Right ventricle myocardium inferior (tissue), 1 donor: Measurements from ENCODE around the gene PLA2G2E. TPM values are rescaled to one million over a fixed set of nuclear protein-coding genes. Genes with fewer than 3 reads are reported as not detected.

Experiments
- ATAC-seq: fragments of 200-7000 bp; cut with Tn5 transposase; one replicate; pipeline ENCODE4 v1.9.1; 2020; ENCODE audit warnings: mild to moderate bottlenecking, moderate library complexity
- DNase-seq: peaks from one replicate; pipeline ENCODE4 v3.0.0; 2021; ENCODE audit errors: missing footprints
- intact Hi-C: fragments of 100-400 bp; cut with DNase I; formaldehyde crosslinking; loops from one replicate; pipeline ENCODE4 v1.11.0; 2022
- long read RNA-seq: library from polyadenylated mRNA; unstranded; transcript quantifications from one replicate; pipeline ENCODE4 v2.0.0, GENCODE V29; 2021
- total RNA-seq: library from RNA; stranded (reverse); fragmentation: NEBNext Ultra II Directional; extraction: Animal tissue kit (Norgen Biotek cat#: 25700); gene quantifications from one replicate; pipeline ENCODE4 v1.2.1, GENCODE V29; 2021
- donor health status: DM: no; HTN: yes; CAD: no; lungs with severe emphysema.

The PLA2G2E gene, protein sequence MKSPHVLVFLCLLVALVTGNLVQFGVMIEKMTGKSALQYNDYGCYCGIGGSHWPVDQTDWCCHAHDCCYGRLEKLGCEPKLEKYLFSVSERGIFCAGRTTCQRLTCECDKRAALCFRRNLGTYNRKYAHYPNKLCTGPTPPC
- not detected for total RNA-seq
- long read RNA-seq: 0 reads

DNA sequence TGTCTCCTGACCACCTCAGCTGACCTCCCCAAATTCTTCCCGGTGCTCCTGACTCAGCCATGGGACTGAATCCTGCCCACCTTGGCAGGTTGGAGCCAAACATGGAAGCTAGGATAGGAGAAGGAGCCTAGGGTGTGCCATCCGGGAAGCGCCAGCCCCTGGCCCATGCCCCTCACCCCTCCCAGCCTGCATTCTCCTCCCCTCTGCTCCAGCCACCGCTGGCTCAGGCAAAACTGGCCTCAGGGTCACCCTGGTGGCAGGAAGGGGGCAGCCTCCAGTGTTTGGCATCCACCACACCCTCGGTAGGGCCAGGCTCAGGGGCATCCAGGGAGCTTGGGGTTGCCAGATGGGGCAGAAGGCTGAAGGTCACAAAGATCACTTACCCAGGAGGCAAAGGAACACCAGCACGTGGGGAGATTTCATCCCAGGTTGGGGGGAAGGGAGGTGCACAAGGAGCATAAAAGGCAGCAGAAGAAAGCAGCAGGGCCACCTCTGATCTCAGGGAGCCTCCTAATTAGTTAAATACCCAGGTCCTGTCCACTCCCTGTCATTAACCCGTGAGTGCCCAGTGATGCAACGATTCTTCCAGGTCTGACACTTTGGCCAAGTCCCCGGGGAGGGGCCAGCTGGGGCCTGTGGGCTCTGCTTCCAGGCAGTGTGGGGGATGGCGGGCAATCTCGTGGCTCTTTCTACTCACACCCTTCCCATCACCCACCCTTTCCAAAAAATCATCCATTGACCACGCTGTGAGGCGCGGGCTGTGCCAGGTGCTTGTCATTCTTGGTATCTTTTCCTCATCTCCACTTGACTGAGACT lies at the start of gene PLA2G2E:
TSS of gene PLA2G2E (minus strand) at position 481 of the 816 bp plus-strand sequence. CDS start at position 423, 58 bp downstream.
- no peak for DNase-seq
- ATAC-seq: no peak
- intact Hi-C loops: no loop called here

DNA sequence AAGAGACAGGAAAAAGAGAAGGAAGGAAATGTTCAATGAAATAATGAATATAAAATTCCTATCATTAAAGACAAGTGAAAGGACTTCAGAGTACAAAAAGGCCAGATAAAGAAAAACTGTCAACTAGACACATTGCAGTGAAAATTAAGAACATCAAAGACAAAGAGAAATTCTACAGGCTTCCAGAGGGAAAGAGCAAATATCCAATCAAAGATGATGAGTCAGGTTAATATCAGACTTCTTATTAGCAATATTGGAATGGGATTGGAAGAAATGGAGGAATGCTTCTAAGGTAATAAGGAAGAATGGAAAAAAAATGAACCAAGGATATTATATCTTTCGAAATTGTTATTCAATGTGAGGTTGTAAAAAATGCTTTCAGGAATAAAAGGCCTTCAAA lies 48.2 kb upstream of the PLA2G2E start:
- no peak for ATAC-seq
- DNase-seq: no peak
- intact Hi-C loops: loop anchor here (10.0 kb wide), 1 partner anchor 103 kb away; the partner anchor contains the start of gene PLA2G5

DNA sequence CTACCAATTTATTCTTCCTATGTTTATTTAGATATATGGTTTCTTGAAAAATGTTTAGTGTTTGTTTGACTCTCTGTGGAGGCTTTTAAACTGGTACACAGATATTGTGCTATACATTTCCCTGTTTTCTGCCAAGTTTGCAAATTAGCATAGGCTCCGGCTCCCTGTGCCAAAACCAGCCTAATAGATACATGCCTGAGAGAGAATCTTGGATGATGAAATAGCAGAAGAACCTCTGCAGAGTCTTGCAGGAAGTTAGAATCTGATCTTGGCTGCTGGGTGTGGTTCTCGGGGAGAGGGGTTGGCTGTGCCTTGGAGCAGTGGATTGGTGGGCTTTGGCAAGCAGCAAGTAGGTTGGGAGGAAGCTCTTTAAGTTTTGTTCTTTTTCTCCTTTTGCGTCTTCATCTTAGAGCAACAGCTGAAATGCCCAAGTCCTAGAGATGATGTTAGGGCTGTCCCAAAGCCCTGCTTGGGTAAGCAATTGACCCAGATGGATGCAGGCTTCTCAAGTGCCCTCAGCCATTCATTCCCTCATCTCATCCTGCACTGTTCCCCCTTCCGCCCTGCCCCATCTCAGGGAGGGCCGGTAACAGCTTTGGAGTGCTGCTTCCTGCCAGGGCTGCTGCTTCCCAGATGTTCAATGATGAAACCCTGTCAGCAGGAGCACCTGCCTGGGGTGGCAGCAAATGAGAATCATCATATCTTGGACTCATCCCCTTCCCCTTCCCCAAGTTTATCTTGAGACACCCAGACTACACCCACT lies 46.7 kb upstream of the PLA2G2E start:
- intact Hi-C loops: loop anchor here (10.0 kb wide), 1 partner anchor 105 kb away; the partner anchor contains the start of gene PLA2G5
- no peak for DNase-seq
- ATAC-seq: no peak

DNA sequence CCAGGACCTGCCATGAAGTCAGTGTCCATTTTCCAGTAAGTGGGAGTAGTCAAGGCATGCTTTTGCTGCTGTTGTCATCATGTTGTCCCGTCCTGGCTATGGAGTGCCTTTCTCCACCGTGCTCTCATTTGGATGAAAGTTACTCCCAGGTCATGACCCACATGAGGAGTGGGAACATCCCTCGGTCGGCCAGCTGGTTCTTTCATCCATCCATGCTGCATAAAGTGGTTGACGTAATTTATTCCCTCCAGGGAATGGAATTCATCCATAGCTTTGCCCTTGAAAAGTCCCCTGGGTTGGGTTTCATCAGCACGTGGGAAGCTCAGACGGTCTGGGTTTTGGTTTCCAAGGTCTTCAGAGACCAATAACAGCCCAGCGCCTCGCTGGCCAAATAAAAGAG lies 44.4 kb upstream of the PLA2G2E start:
- ATAC-seq: peak; percentile 96
- DNase-seq: peak; percentile 87
- intact Hi-C loops: no loop called here

DNA sequence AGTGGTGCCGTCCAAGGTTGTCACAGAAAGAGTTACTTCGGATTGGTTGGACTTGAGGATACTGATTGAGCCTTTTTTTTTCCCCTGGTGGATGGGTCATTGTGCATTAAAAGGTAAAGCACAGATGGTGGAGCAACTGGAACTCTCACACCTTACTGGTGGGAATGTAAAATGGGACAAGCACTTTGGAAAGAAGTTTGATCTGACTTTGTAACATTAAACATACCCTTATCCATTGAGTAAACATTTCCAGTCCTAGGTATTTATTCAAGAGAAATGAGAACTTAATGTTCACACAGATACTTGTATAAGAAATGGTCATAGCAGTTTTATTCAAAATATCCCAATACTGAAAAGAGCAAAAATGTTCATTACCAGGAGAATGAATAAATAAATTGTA lies 41.1 kb upstream of the PLA2G2E start:
- intact Hi-C loops: no loop called here
- no peak for ATAC-seq
- DNase-seq: no peak

DNA sequence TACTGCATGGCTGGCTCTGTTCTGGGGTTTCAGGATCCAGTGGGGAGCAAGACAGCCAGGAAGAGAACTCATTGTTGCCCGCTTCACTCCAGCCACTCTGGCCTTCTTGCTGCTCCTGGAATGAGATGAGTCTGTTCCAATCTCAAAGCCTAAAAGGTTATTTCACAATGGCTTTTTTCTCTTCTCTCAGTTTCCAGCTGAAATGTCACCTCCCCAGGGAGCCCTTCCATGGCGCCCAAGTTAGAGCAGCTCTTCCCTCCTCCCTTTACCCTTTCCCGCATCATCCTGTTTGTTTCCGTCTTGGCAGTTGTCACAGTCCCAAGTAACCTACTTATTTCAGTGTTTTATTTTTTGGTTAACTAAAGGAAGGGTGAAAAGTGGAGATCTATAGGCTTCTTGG lies 40.2 kb upstream of the PLA2G2E start:
- no peak for ATAC-seq
- no peak for DNase-seq
- intact Hi-C loops: no loop called here

DNA sequence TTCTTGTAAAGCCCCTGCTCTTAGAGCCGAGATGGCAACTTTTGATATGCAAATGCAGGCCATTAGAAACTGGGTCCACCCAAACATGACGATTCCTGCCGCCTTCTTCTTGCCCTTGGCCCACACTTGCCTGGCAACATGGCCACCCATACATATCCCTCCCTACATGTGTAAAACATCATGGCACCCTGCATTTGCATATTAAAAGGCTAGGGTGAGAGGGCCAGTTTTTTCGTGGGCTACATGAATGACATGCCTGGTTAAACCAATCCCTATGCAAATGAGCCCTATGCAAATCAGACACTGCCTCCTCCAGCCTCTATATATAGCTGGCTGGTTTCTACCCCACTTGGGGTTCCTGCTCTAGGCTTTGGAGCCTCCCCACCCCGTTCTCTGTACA lies 37.2 kb upstream of the PLA2G2E start:
- intact Hi-C loops: no loop called here
- ATAC-seq (no peak), DNase-seq (no peak)

DNA sequence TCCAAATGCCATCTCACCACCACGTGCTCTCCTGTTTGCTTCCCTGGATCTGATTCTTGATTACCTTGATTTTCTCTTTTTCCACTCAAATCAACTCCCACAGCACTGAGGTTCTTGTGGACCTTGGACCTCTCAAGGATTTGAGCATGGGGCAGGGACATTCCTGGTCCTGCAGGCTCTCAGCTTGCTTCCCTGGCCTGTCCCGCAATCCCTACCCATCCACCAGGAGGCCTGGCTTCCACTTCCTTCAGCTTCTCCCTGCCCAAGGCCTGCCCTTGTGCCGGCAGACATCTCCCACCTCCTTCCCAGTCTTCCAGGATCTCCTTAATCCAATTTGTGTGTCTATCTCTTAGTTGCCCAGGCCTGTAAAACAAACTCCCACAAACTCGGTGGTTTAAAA lies 34.4 kb upstream of the PLA2G2E start:
- intact Hi-C loops: no loop called here
- DNase-seq: no peak
- ATAC-seq: no peak

DNA sequence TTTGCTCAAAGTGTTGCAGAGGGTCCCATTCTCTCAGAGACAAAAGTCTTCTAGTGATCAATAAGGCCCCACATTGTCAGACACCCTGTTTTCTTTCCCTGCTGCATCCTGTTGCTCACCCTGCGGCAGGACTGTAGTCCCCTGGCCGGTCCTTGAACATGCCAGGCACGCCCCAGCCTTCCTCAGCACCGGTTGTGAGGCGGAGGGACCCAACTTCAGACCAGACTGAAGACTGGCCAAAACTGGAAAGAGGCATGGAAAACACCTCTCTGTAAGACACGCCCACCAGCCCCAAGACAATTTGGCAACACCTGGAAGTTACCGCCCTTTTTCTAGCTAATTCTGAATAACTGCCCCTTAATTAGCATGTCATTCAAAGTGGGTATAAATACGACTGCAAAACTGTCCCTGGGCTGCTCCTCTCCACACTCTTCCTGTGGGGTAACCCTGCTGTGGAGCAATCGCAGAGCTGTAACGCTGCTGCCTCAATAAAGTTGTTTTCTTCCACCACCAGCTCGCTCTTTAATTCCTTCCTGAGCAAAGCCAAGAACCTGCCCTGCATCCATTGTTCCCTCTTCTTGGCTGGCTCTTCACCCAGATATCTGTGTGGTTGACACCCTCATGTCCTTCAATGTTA lies 32.2 kb upstream of the PLA2G2E start:
- intact Hi-C loops: no loop called here

DNA sequence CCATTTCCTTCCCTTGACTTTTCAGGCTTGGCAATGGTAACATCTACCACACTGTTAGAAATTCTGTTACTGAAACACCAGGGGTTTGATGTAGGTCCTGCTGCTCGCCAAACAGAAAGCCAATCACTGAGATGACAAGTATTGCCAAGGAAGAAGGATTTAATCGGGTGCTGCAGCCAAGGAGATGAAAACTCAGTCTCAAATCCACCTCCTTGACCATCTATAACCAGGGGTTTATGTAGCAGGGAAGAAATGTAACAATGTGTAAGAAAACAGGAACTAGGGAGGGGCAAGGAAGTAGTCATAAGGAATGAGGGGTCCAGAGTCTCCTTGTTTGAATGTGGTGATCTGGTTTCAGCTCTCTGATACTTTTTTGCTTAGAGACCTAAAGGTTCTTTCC lies 30.6 kb upstream of the PLA2G2E start:
- intact Hi-C loops: no loop called here
- ATAC-seq: no peak
- no peak for DNase-seq

More for the DNA sequence above, 32.2 kb upstream of the PLA2G2E start:
- no peak for ATAC-seq
- no peak for DNase-seq

DNA sequence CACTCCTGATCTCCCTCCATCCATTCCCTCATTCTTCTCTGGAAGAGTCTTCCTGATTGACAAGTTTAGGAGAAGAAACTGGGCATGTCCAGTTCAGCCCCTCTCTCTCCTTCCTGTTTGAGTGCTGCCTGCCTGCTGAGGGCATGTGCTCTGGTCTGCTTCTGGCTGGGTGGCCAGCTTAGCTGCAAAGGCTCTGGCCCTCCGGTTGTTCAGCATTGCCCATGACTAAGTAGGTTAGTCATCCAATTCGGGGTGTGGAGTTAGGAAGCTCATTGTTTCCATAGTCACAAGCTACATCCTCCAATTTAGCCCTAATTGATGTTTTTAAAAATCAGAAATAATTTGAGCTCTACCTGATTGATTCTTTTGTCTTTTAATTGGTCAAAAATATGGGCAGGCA lies 25.6 kb upstream of the PLA2G2E start:
- intact Hi-C loops: no loop called here
- DNase-seq (no peak), ATAC-seq (no peak)

DNA sequence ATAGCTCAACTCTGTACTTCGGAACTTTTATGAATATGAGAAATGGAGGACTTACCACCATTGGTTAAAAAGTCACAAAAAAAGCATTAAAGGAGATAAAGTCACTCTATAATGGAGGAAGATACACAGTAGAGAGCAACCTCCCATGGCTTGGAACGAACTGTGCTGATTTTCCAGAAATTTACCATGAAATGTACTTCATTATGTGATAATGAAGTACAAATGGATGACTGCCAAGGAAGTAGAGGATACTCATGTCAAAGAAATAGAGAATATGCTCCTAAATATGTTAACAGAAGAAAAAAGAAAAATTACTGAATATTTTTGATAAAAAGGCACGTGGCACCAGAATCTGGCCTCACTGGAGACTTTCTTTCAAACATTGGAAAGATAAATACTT lies 23.6 kb upstream of the PLA2G2E start:
- DNase-seq: no peak
- ATAC-seq: no peak
- intact Hi-C loops: no loop called here

DNA sequence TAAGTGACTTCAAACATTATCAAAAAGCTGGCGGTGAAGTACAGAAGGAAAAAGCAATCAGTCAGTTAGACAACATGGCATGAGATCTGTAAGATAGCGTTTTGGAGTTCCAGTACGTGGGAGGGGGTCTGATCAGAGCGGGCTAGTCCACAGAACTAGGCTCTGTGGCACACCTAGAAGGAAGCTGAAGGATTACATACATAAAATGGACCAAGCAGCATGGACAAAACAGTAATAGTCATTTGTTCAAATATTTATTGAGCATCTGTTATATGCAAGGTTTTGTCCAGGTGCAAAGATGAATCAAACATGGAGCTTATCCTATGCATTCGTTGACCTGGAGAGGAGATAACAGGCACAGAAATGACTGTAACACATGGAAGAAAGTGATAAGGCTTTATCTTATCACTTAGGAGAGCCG lies 22.9 kb upstream of the PLA2G2E start:
- ATAC-seq: no peak
- intact Hi-C loops: no loop called here
- DNase-seq: no peak

DNA sequence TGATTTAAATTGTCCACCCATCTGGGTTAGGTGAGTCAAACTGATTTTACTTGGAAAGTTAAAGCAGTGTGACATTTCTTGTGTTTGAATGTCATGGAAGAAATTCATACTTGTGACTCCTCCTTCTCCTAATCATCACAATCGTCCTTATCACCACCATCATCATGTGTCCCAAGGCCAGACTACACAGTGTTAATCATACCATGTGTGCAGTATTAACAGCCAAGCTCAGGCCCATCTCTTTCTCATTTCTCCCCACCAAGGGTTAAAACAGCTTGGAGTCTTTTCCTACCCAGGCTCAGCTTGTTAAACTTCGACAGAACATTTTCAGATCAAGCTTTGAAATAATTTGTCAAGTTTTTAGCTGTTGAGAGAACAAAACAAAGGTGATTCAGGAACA lies 22.5 kb upstream of the PLA2G2E start:
- ATAC-seq (no peak), DNase-seq (no peak)
- intact Hi-C loops: no loop called here

DNA sequence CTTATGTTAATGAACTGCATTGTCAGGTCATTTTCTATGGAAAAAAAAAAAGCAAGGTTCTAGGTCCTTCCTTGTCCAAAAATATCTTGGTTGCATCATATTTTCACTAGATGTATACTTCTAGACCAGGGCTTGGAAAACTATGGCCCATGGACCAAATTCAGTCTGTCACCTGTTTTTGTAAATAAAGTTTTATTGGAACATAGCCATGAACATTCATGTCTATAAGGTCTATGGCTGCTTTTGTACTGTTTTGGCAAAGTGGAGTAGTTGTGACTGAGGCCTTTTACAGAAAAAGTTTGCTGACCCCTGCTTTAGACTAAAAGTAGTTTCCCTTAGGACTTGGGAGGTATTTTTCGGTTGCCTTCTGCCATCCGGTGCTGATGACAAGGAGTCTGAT lies 19.2 kb upstream of the PLA2G2E start:
- ATAC-seq (no peak), DNase-seq (no peak)
- intact Hi-C loops: no loop called here

DNA sequence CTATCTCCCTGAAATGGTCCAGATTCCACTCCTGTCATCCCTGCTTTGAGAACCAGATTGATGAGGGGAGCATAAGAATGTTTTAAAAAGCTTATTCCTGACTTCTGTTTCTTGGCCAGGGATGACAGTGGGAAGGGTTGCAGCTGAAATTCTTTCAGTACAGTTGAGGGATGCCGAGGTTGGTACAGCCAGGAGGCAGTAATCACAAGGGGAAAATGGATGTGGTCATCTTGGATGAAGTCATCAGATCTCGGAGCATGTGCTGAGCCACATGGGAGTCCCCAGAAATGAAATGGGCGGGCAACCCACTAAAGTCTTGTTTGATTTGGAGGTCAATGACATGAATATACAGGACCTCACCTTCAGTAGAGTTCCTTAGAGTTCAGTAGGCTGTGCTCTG lies 18.7 kb upstream of the PLA2G2E start:
- ATAC-seq: peak; percentile 62
- DNase-seq: no peak
- intact Hi-C loops: no loop called here

DNA sequence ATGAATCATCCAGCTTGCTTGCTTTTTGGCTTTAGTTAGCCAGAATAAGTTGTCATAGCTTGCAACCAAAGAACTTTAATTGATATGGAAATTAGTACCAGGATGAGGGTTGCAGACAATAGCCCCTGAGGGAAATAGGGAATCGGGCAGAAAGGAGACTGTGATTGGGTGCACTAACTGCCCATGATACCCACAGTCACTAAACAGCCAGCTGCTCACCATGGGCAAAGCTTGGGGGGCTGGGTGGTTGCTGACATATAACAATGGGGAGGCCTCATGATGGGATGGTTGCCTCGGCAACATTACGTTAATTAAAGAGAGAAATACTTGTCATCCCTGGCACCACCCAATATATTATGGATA lies 17.8 kb upstream of the PLA2G2E start:
- DNase-seq (no peak), ATAC-seq (no peak)
- intact Hi-C loops: no loop called here

DNA sequence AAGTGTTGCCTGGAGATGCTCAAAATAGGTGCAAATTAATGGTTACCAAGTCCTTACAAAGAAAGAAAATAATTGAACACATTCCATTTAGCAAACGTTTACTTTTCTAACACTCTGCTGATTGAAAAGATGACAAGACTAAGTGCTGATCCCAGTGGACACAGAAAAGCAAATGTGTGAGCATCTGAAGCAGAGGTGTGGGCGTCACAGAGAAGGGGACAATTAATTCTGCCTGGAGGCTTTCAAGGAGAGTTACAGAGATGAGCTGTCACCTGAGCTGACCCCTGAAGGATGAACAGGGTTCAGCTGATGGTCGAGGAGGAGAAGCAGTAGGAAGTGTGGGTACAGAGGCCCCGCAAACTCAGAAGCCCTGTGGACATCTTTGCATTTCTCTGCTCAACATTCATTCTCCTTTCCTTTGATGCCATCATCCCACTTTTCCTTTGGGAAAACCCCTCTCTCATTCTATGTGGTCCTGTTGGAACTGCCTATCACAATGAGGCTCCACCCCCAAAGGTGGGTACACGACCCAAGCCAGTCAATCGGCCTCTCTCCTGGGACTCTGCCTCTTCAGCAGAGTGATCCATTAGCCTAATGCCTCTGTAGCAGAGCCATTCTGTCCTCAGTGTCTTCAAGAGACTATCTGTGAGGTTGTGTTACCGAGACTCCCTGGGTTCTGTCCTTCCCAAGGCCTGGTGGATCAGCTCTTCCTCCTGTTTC lies 17.2 kb upstream of the PLA2G2E start:
- ATAC-seq (no peak), DNase-seq (no peak)
- intact Hi-C loops: no loop called here

DNA sequence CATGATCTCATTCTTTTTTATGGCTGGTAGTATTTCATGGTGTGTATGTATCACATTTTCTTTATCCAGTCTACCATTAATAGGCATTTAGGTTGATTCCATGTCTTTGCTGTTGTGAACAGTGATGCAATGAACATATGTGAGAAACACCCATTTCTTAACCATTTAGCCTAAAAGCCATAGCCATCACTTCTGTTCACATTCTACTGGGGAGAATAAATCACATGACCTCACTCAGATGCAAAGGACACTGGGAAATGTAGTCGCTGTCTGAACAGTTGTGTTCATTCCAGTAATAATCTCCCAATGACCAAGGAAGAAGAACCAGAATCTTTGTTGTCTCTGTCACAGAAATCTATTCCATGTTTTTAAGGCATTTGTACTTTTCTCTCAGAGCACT lies 15.1 kb upstream of the PLA2G2E start:
- intact Hi-C loops: no loop called here
- ATAC-seq: no peak
- no peak for DNase-seq
